Neuronal stem cell (in vitro differentiated cells): ENCODE data around the gene PRCD.

ENCODE experiments used
- DNase-seq: peaks from one replicate; pipeline ENCODE4 v3.0.0-alpha.2; 2013; ENCODE audit warnings: low spot score
- H2AFZ ChIP-seq: one replicate; pipeline ENCODE4 v1.6.1; 2013; ENCODE audit warnings: mild to moderate bottlenecking, low read length, inconsistent platforms
- H2AK5ac ChIP-seq: 2 replicates; pipeline ENCODE4 v1.6.1; 2013; ENCODE audit warnings: low read depth, mild to moderate bottlenecking, inconsistent platforms, low read length, moderate library complexity, mixed read lengths
- H2BK120ac ChIP-seq: 2 replicates; pipeline ENCODE4 v1.6.1; 2013; ENCODE audit warnings: low read depth, mild to moderate bottlenecking, inconsistent platforms, low read length, moderate library complexity, mixed read lengths
- H2BK12ac ChIP-seq: one replicate; pipeline ENCODE4 v1.6.1; 2013; ENCODE audit warnings: low read length, inconsistent platforms
- H2BK15ac ChIP-seq: 2 replicates; pipeline ENCODE4 v1.6.1; 2013; ENCODE audit warnings: mild to moderate bottlenecking, low read length, inconsistent platforms, mixed read lengths
- H2BK5ac ChIP-seq: one replicate; pipeline ENCODE4 v1.6.1; 2013; ENCODE audit warnings: inconsistent platforms, mild to moderate bottlenecking, low read length, moderate library complexity
- H3K14ac ChIP-seq: one replicate; pipeline ENCODE4 v1.6.1; 2013; ENCODE audit warnings: low read length, inconsistent platforms
- H3K18ac ChIP-seq: 2 replicates; pipeline ENCODE4 v1.6.1; 2013; ENCODE audit warnings: low read length, inconsistent platforms
- H3K23ac ChIP-seq: 2 replicates; pipeline ENCODE4 v1.6.1; 2013; ENCODE audit warnings: low read depth, mild to moderate bottlenecking, mixed read lengths, low read length, inconsistent platforms; ENCODE audit not compliant: poor library complexity
- H3K27ac ChIP-seq: replicated peaks from 3 replicates; pipeline ENCODE4 v1.5.1; 2013; ENCODE audit warnings: low read length, inconsistent platforms
- H3K27me3 ChIP-seq, 3 experiments: 2 replicates each; pipeline ENCODE4 v1.6.1; 2013; ENCODE audit warnings: low read length in 3 of 3, mild to moderate bottlenecking in 2 of 3, inconsistent platforms in 1 of 3, low read depth in 1 of 3, mixed read lengths in 1 of 3, moderate library complexity in 1 of 3; ENCODE audit not compliant: control insufficient read depth in 3 of 3, insufficient read depth in 3 of 3
- H3K36me3 ChIP-seq, 2 donors: replicated peaks in 1 of 2; 2 replicates each; pipeline ENCODE4 v1.6.1; 2013; ENCODE audit warnings: low read length in 2 of 2; ENCODE audit not compliant: control insufficient read depth in 2 of 2, insufficient read depth in 2 of 2
- H3K4ac ChIP-seq: 2 replicates; pipeline ENCODE4 v1.6.1; 2013; ENCODE audit warnings: inconsistent platforms, mild to moderate bottlenecking, low read length, moderate library complexity
- H3K4me1 ChIP-seq, 2 donors: 1 replicate in 1 of 2; 2 replicates in 1 of 2; pipeline ENCODE4 v1.6.1; 2013; ENCODE audit warnings: low read length in 2 of 2, low read depth in 1 of 2; ENCODE audit not compliant: control insufficient read depth in 2 of 2, insufficient read depth in 1 of 2
- H3K4me2 ChIP-seq: one replicate; pipeline ENCODE4 v1.6.1; 2013; ENCODE audit warnings: mild to moderate bottlenecking, low read length, inconsistent platforms; ENCODE audit not compliant: insufficient read depth, poor library complexity, severe bottlenecking
- H3K4me3 ChIP-seq, 2 donors: 2 replicates each; pipeline ENCODE4 v1.5.1; 2013; ENCODE audit warnings: low read length in 2 of 2, mild to moderate bottlenecking in 2 of 2, inconsistent platforms in 1 of 2, moderate library complexity in 1 of 2
- H3K79me1 ChIP-seq: one replicate; pipeline ENCODE4 v1.6.1; 2013; ENCODE audit warnings: low read depth, mild to moderate bottlenecking, inconsistent platforms, low read length, moderate library complexity
- H3K9ac ChIP-seq: one replicate; pipeline ENCODE4 v1.6.1; 2013; ENCODE audit warnings: mild to moderate bottlenecking, low read depth, low read length, inconsistent platforms; ENCODE audit not compliant: poor library complexity
- H3K9me3 ChIP-seq, 2 donors: replicated peaks in 1 of 2; 2 replicates each; pipeline versions ENCODE3 to v1.6.1; 2013; ENCODE audit warnings: low read length in 2 of 2, mild to moderate bottlenecking in 2 of 2, inconsistent platforms in 1 of 2, low read depth in 1 of 2, mixed read lengths in 1 of 2, moderate library complexity in 1 of 2; ENCODE audit not compliant: control insufficient read depth in 2 of 2, insufficient read depth in 1 of 2
- H4K8ac ChIP-seq: one replicate; pipeline ENCODE4 v1.6.1; 2013; ENCODE audit warnings: low read depth, mild to moderate bottlenecking, inconsistent platforms, low read length, moderate library complexity
- H4K91ac ChIP-seq: one replicate; pipeline ENCODE4 v1.6.1; 2013; ENCODE audit warnings: low read length, low read depth, mild to moderate bottlenecking, inconsistent platforms; ENCODE audit not compliant: poor library complexity
- WGBS, 2 donors: extraction: QIAGEN DNeasy Blood & Tissue Kit; methylation state at CpG; one replicate each; pipeline ENCODE4 v1.1.7; 2013; ENCODE audit warnings: missing lambda C conversion rate in 2 of 2, mixed read lengths in 1 of 2; ENCODE audit not compliant: insufficient read length in 2 of 2, insufficient replicate concordance in 1 of 2; ENCODE audit errors: extremely low coverage in 2 of 2; 5-methylcytosine and 5-hydroxymethylcytosine counted together

PRCD gene

DNA sequence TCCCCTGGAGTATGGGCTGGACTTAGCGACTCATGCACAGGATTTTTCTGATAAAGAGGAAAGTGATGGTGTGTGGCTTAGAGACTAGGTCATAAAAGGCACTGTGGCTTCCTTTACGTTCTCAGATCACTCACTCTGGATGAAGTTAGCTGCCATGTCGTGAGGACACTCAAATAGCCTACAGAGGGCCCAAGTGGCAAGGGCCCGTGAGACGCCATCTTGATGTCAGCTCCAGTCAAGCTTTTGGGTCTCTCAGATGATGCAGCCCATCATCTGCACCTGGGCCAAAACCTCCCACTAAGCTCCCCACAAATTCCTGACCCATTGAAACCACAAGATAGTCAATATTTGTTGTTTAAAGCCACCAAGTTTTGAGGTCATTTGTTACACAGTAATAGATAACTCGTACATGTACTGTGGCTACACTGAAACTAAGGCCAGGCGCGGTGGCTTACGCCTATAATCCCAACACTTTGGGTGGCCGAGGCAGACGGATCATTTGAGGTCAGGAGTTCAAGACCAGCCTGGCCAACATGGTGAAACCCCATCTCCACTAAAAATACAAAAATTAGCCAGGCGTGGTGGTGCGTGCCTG, 31.1 kb downstream of the PRCD start:
- H3K9ac ChIP-seq = no peak overlapping the region
- H3K79me1 ChIP-seq = no peaks in the 10 kb centered on the region
- H2BK12ac ChIP-seq = no peak overlapping the region
- no peak overlapping the region for H3K4me2 ChIP-seq
- H3K27ac ChIP-seq = no peak overlapping the region
- H3K27me3 ChIP-seq = peaks cover 0 to 10% (median 4%) of the 10 kb centered on the region in 3 experiments
- H4K91ac ChIP-seq = no peak overlapping the region
- H3K4ac ChIP-seq = no peak overlapping the region
- no peak for DNase-seq
- peaks cover 8 to 11% of the 10 kb centered on the region in 2 donors for H3K4me1 ChIP-seq
- H3K4me3 ChIP-seq = no peak overlapping the region
- H2BK120ac ChIP-seq = no peak overlapping the region
- no peak overlapping the region for H3K18ac ChIP-seq
- WGBS, 2 donors = no CpG with 5 or more reads among the region's 13 CpGs
- no peak overlapping the region for H4K8ac ChIP-seq
- H2BK15ac ChIP-seq = no peak overlapping the region
- H2AK5ac ChIP-seq = no peak overlapping the region
- H3K23ac ChIP-seq = no peak overlapping the region
- peaks cover 0 to 2% of the 10 kb centered on the region in 2 donors for H3K9me3 ChIP-seq
- H3K36me3 ChIP-seq = peaks cover 6 to 10% of the 10 kb centered on the region in 2 donors
- no peak overlapping the region for H3K14ac ChIP-seq
- H2BK5ac ChIP-seq = no peak overlapping the region
- no peak overlapping the region for H2AFZ ChIP-seq

- H2BK12ac ChIP-seq = no peak overlapping the region
- no peak overlapping the region for H4K91ac ChIP-seq
- no peak overlapping the region for H3K4ac ChIP-seq
- H2AFZ ChIP-seq = no peak overlapping the region
- peaks cover 0 to 2% of the 10 kb centered on the region in 2 donors for H3K9me3 ChIP-seq
- DNase-seq = no peak
- H4K8ac ChIP-seq = no peak overlapping the region
- peak overlapping the region; percentile 69 for H3K23ac ChIP-seq
- H2BK15ac ChIP-seq = peak overlapping the region; percentile 31
- peaks cover 8 to 11% of the 10 kb centered on the region in 2 donors for H3K4me1 ChIP-seq
- no peak overlapping the region for H3K27ac ChIP-seq
- no peak overlapping the region for H2BK120ac ChIP-seq
- H3K18ac ChIP-seq = peak overlapping the region; percentile 44
- peak overlapping the region; percentile 82 for H2AK5ac ChIP-seq
- no peak overlapping the region for H3K14ac ChIP-seq
- WGBS, 2 donors = no CpG with 5 or more reads among the region's 17 CpGs
- no peaks in the 10 kb centered on the region for H3K79me1 ChIP-seq
- H3K4me3 ChIP-seq = no peak overlapping the region
- no peak overlapping the region for H2BK5ac ChIP-seq
- H3K27me3 ChIP-seq = peaks cover 0 to 10% (median 3%) of the 10 kb centered on the region in 3 experiments
- H3K9ac ChIP-seq = no peak overlapping the region
- H3K36me3 ChIP-seq = peaks cover 0 to 2% of the 10 kb centered on the region in 2 donors
- no peak overlapping the region for H3K4me2 ChIP-seq
Measured at GRCh38 chr17:76572201-76572910, 32.5 kb downstream of the PRCD start.

- Histone ChIP-seq H3K14ac (no peak overlapping the region), H2BK15ac (peak overlapping the region; percentile 31), H3K9me3 (no peaks in the 10 kb centered on the region), H2BK120ac (no peak overlapping the region), H2AK5ac (peak overlapping the region; percentile 82), H2BK5ac (no peak overlapping the region), H4K8ac (no peak overlapping the region), H3K27ac (no peak overlapping the region), H2BK12ac (no peak overlapping the region), H3K18ac (peak overlapping the region; percentile 86), H3K36me3 (no peaks in the 10 kb centered on the region), H3K27me3 (peaks cover 0 to 10% (median 4%) of the 10 kb centered on the region in 3 experiments), H3K79me1 (no peaks in the 10 kb centered on the region), H3K4ac (no peak overlapping the region), H3K4me2 (no peak overlapping the region), H3K23ac (no peak overlapping the region), H2AFZ (no peak overlapping the region), H3K9ac (no peak overlapping the region), H3K4me1 (peaks cover 8 to 11% of the 10 kb centered on the region in 2 donors), H4K91ac (no peak overlapping the region), H3K4me3 (no peak overlapping the region)
- DNase-seq = no peak
- WGBS, 2 donors = no CpG with 5 or more reads among the region's 10 CpGs
Measured at GRCh38 chr17:76573096-76573495, 33.3 kb downstream of the PRCD start.

- Histone ChIP-seq H3K27ac (no peak overlapping the region), H3K23ac (peak overlapping the region; percentile 34), H3K36me3 (no peaks in the 10 kb centered on the region), H3K4me1 (peaks cover 8 to 12% of the 10 kb centered on the region in 2 donors), H2AK5ac (no peak overlapping the region), H3K27me3 (peaks cover 0 to 10% (median 2%) of the 10 kb centered on the region in 3 experiments), H2BK15ac (no peak overlapping the region), H3K79me1 (no peaks in the 10 kb centered on the region), H3K4me2 (no peak overlapping the region), H3K4me3 (no peak overlapping the region), H3K9me3 (no peaks in the 10 kb centered on the region), H4K8ac (no peak overlapping the region), H2BK5ac (no peak overlapping the region), H4K91ac (no peak overlapping the region), H3K9ac (no peak overlapping the region), H3K18ac (peak overlapping the region; percentile 48), H2AFZ (no peak overlapping the region), H3K14ac (no peak overlapping the region), H2BK12ac (no peak overlapping the region), H3K4ac (no peak overlapping the region), H2BK120ac (no peak overlapping the region)
- DNase-seq = no peak
- WGBS, 2 donors = no CpG with 5 or more reads among the region's 11 CpGs
Measured at GRCh38 chr17:76574166-76574565, 34.3 kb downstream of the PRCD start.
